Heart left ventricle (tissue), 13 donors: ENCODE measurements around the gene NINJ1.

ENCODE experiments used
- CTCF ChIP-seq, 12 donors: fragments of 200-600 bp; sonication (generic) in 4 of 12; IDR thresholded peaks; one replicate each; pipeline versions ENCODE4 v1.5.0 to v1.8.0; 2018 to 2022; ENCODE audit warnings: antibody characterized with exemption in 12 of 12, mild to moderate bottlenecking in 5 of 12
- POLR2A ChIP-seq, 2 donors: fragments of 450-650 bp; IDR thresholded peaks; one replicate each; pipeline ENCODE4 v1.6.1; 2017; ENCODE audit warnings: antibody characterized with exemption in 2 of 2, mild to moderate bottlenecking in 2 of 2, moderate library complexity in 2 of 2
- donor health status: ischemic (EF 13 %, LVEDD 7.1; RV severe dilation, severe dysfunction).
- donor health status: DM: no; HTN: yes; CAD: no.
- donor health status: DM: no; HTN: no; CAD: no.
- donor health status: ischemic (EF 25% LVEDD 6.9; RV normal size, moderate dysfunction).
- donor health status: ischemic (EF 25% LVEDD 5.7; RV mildly dilated, moderate dysfunction).
- donor health status: ischemic (EF 35%, LVEDD 5.7; RV mildly dilated, moderate dysfunction).
- donor health status: nonischemic (EF 11% LVEDD 7.7; RV severe dilation, severe dysfunction).
- donor health status: DM: yes; HTN: yes; CAD: no.
- donor health status: PGD.
- donor health status: ischemic (EF 29% LVEDD 5.4; RV normal size, mild dysfunction).
- donor health status: nonischemic (EF 23%, LVEDD 6.1; RV moderate dilation, normal function).

GRCh38 chr9:93107825-93108161 is 26.3 kb downstream of the NINJ1 start:
- no peak for TF ChIP-seq CTCF (IDR thresholded peaks at IDR 0.05)
- TF ChIP-seq POLR2A (IDR thresholded peaks at IDR 0.05), result no peak
